ENCODE data around the gene CALML5. TPM values are rescaled to one million over a fixed set of nuclear protein-coding genes. Genes with fewer than 3 reads are reported as not detected.

CALML5 gene
- total RNA-seq, 2 experiments from 2014 or later, result not detected

DNA sequence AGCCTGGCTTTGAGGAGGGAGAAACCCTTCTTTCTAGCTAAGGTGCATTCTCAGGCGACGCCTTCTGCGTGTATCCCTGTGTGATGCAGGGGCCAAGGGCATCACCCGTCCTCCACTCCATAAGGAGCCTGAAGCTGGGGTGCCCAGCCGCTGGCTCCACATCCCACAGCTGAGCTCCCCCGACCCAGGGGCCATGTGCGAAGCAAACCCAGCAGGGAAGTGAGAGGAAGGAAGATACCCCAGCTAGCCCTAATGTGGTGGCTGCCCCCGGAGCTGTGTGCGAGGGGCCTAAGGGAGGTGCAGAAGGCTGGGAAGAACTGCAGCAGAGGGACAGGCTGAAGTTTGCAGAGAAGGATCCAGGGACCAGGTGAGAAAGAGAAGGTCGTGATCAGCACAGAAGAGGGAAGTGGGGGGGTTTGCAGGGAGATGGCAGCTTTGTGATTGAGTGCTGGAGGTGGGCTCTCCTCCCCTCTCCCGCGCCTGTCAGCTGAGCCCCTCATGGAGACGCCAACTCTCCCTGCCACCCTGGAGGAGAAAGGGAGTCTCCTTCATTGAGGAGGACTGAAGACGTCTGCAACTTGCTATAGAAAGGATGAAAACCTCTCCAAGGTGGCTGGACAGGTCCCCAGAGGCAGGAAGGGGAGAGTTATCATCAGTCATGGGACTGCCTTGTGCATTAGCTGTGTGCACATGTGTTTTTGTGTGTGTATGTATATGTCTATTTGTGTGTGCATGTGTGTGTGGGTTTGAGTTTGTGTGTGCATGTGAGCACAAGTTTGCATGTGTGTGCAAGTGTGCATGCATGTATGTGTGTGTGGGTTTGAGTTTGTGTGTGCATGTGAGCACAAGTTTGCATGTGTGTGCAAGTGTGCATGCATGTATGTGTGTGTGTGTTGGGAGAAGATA is 3.5 kb upstream of the CALML5 start:
- BruUV-seq (replicated peaks), result no TSS peak
- Histone ChIP-seq H4K20me1 (ENCODE audit: insufficient read depth, low read length) (no peaks in the 10 kb centered on the region), H3K9me2 (ENCODE audit: insufficient read depth, low read length) (no peaks in the 10 kb centered on the region), H3K4me2 (ENCODE audit: low read length) (no peak overlapping the region), H3K9me3 (ENCODE audit: low read length) (no peaks in the 10 kb centered on the region), H3K27ac (ENCODE audit: low read depth, low read length, poor library complexity, severe bottlenecking) (no peak overlapping the region), H3K36me3 (ENCODE audit: insufficient read depth, low read length) (no peaks in the 10 kb centered on the region), H3K4me3 (ENCODE audit: low read depth, low read length, poor library complexity, severe bottlenecking) (no peak overlapping the region), H3K4me1 (ENCODE audit: insufficient read depth, low read length, poor library complexity, severe bottlenecking) (no peaks in the 10 kb centered on the region), H2AFZ (ENCODE audit: low read length) (no peak overlapping the region), H3K79me2 (ENCODE audit: insufficient read depth, low read depth, low read length) (no peaks in the 10 kb centered on the region)
- TF ChIP-seq, protein P1, sequence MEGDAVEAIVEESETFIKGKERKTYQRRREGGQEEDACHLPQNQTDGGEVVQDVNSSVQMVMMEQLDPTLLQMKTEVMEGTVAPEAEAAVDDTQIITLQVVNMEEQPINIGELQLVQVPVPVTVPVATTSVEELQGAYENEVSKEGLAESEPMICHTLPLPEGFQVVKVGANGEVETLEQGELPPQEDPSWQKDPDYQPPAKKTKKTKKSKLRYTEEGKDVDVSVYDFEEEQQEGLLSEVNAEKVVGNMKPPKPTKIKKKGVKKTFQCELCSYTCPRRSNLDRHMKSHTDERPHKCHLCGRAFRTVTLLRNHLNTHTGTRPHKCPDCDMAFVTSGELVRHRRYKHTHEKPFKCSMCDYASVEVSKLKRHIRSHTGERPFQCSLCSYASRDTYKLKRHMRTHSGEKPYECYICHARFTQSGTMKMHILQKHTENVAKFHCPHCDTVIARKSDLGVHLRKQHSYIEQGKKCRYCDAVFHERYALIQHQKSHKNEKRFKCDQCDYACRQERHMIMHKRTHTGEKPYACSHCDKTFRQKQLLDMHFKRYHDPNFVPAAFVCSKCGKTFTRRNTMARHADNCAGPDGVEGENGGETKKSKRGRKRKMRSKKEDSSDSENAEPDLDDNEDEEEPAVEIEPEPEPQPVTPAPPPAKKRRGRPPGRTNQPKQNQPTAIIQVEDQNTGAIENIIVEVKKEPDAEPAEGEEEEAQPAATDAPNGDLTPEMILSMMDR (conservative IDR thresholded peaks at IDR 0.05; ENCODE audit: low read length), result no peak
- no peak for TF ChIP-seq EZH2phosphoT487 (IDR thresholded peaks at IDR 0.05; ENCODE audit: borderline replicate concordance, low read depth, low read length)
- POLR2A ChIA-PET, result interaction anchor here (0.6 to 1.5 kb wide), 2 partner anchors 120 to 763 kb away, joined by 3 read pairs; no protein-coding TSS in a partner anchor
- intact Hi-C loops (cut with micrococcal nuclease; ENCODE audit: unreplicated experiment), result no loop called here
- CTCF ChIA-PET (ENCODE audit: unreplicated experiment), result no interaction called here
- no peak for DNase-seq (ENCODE audit: low spot score)

DNA sequence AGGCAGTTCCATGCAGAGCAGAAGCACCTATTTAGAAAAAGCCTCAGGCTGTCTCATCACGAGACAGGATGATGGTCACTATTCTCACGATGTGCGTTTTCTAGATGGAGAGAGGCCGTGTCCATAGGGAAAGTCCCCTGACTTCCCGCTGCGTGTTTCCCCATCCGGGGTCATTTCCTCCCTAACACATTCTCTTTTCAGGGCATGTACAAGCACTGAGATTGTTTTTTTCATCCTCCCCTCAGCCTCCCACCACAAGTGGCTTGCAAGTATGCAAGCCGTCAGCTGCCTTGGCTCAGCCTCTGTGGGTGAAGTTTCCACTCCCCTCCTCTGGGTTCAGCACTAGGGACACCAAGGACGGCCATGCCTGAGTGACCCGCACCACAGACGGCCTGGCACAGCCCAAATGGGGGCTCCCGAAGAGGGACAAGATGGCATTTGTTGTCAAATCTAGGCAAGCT is 2.7 kb upstream of the CALML5 start:
- no peaks in the 10 kb centered on the region for H3K36me3 ChIP-seq (ENCODE audit: insufficient read depth, low read length)
- no TSS peak for BruUV-seq (replicated peaks)
- H3K4me2 ChIP-seq (ENCODE audit: low read length), result no peak overlapping the region
- no peak for TF ChIP-seq EZH2phosphoT487 (IDR thresholded peaks at IDR 0.05; ENCODE audit: borderline replicate concordance, low read depth, low read length)
- TF ChIP-seq, protein P1 (conservative IDR thresholded peaks at IDR 0.05; ENCODE audit: low read length), result no peak
- no peaks in the 10 kb centered on the region for H4K20me1 ChIP-seq (ENCODE audit: insufficient read depth, low read length)
- H3K4me3 ChIP-seq (ENCODE audit: low read depth, low read length, poor library complexity, severe bottlenecking), result no peak overlapping the region
- H3K79me2 ChIP-seq (ENCODE audit: insufficient read depth, low read depth, low read length), result no peaks in the 10 kb centered on the region
- H3K9me3 ChIP-seq (ENCODE audit: low read length), result no peaks in the 10 kb centered on the region
- ChIA-PET POLR2A (interaction anchor here (1.1 to 1.5 kb wide), 2 partner anchors 11 to 121 kb away, joined by 3 read pairs; no protein-coding TSS in a partner anchor), CTCF (ENCODE audit: unreplicated experiment) (interaction anchor here (1.0 kb wide), 1 partner anchor 11 kb away, joined by 3 read pairs; no protein-coding TSS in a partner anchor)
- no peak overlapping the region for H3K27ac ChIP-seq (ENCODE audit: low read depth, low read length, poor library complexity, severe bottlenecking)
- no peaks in the 10 kb centered on the region for H3K4me1 ChIP-seq (ENCODE audit: insufficient read depth, low read length, poor library complexity, severe bottlenecking)
- no peaks in the 10 kb centered on the region for H3K9me2 ChIP-seq (ENCODE audit: insufficient read depth, low read length)
- no peak for DNase-seq (ENCODE audit: low spot score)
- no peak overlapping the region for H2AFZ ChIP-seq (ENCODE audit: low read length)
- intact Hi-C loops (cut with micrococcal nuclease; ENCODE audit: unreplicated experiment), result no loop called here

DNA sequence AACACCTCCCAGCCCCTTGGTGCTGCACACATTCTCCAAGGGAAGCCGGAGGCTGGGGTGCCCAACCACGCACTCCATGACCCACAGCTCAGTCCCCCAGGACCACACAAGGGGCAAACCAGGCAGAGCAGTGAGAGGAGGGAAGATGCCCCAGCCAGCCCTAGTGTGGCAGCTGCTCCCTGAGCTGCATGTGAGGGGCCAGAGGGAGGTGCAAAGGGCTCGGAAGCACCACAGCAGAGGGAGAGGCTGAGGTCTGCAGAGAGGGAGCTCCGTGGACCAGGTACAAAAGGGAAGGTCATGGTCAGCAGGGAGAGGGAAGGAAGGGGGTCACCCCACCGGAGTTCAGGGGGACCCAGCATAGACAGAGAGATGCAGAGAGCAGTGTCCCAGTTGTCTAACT is 1.5 kb upstream of the CALML5 start:
- Histone ChIP-seq H3K4me2 (ENCODE audit: low read length) (no peak overlapping the region), H3K4me1 (ENCODE audit: insufficient read depth, low read length, poor library complexity, severe bottlenecking) (no peaks in the 10 kb centered on the region), H3K79me2 (ENCODE audit: insufficient read depth, low read depth, low read length) (no peaks in the 10 kb centered on the region), H4K20me1 (ENCODE audit: insufficient read depth, low read length) (no peaks in the 10 kb centered on the region), H3K27ac (ENCODE audit: low read depth, low read length, poor library complexity, severe bottlenecking) (no peak overlapping the region), H3K4me3 (ENCODE audit: low read depth, low read length, poor library complexity, severe bottlenecking) (no peak overlapping the region), H3K9me2 (ENCODE audit: insufficient read depth, low read length) (no peaks in the 10 kb centered on the region), H2AFZ (ENCODE audit: low read length) (no peak overlapping the region), H3K36me3 (ENCODE audit: insufficient read depth, low read length) (no peaks in the 10 kb centered on the region), H3K9me3 (ENCODE audit: low read length) (no peaks in the 10 kb centered on the region)
- ChIA-PET CTCF (ENCODE audit: unreplicated experiment) (no interaction called here), POLR2A (interaction anchor here (1.1 to 1.5 kb wide), 2 partner anchors 12 to 122 kb away, joined by 3 read pairs; no protein-coding TSS in a partner anchor)
- no TSS peak for BruUV-seq (replicated peaks)
- TF ChIP-seq, protein P1 (conservative IDR thresholded peaks at IDR 0.05; ENCODE audit: low read length), result no peak
- no peak for TF ChIP-seq EZH2phosphoT487 (IDR thresholded peaks at IDR 0.05; ENCODE audit: borderline replicate concordance, low read depth, low read length)
- intact Hi-C loops (cut with micrococcal nuclease; ENCODE audit: unreplicated experiment), result no loop called here
- DNase-seq (ENCODE audit: low spot score), result no peak
